Placental epithelial cell (primary cell): Measurements from ENCODE around the gene PPP3CA. TPM values are rescaled to one million over a fixed set of nuclear protein-coding genes. Genes with fewer than 3 reads are reported as not detected.

Experiments used
- small RNA-seq: library from RNA; depleted of rRNA; stranded (forward); fragments of <200 nt; gene quantifications from one replicate; pipeline ENCODE3, GENCODE V24; 2012
- total RNA-seq: library from RNA; depleted of rRNA; stranded (reverse); fragments of >200 nt; gene quantifications from 2 replicates; pipeline ENCODE4 v1.2.3, GENCODE V29; 2012

The PPP3CA gene
- 64.1 and 67.9 TPM in 2 replicates for total RNA-seq

GRCh38 chr4:101347267-101347556 is at the start of gene PPP3CA:
PPP3CA (minus strand) TSS chr4:101347526.

Small RNAs within 50 kb of the gene (small RNA-seq; reads per million reads assigned to genes)
- gene MIR1255A = 0.17 reads per million
- not detected for gene MIR8066
